GM21737 (cell line): Measurements from ENCODE around the gene SULT1C3.

Source experiments
- ATAC-seq: cut with Tn5 transposase; IDR thresholded peaks from one replicate; pipeline ENCODE4 v1.9.1; 2021; ENCODE audit warnings: mild to moderate bottlenecking, moderate library complexity; ENCODE audit not compliant: unreplicated experiment

SULT1C3 gene

DNA sequence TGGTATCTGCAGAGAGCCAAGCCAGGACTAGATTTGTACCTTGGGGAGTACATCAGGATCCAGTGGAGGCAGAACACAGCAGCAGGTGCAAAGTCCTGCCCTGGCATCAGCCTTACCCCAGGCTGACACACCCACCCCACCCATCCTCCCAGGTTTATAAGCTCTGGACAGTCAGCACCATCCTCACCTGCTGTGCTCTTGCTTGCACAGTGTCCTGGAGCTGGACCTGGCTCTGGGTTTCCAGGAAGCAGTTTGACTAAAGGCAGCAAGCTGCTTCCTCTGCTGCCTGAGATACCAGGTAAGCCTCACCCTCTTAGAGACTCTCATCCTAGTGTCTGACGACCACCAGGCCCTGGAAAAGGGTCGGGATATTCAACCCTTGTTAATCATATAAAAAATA lies at the start of gene SULT1C3:
Gene SULT1C3 (plus strand): TSS at position 183 of the 400 bp plus-strand sequence. CDS start 7,227 bp downstream, outside the sequence.
- ATAC-seq = no peak

DNA sequence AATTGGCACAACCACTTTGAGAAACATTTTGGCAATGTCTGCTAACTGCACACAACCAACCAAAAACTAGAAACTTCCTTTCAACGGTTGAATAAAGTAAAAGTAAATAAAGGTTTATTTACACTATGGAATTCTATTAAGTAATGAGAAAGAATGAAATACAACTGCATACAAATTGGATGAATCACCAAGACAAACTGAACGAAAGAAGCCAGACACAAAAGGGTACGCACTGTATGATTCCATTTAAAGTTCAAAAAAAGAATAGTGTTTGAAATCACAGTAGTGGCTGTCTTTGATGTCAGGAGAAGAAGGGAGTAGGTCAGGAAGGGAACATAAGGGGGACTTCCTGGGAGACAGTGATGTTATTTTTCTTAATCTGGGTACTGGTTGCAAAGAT lies 46.5 kb upstream of the SULT1C3 start:
- no peak for ATAC-seq

DNA sequence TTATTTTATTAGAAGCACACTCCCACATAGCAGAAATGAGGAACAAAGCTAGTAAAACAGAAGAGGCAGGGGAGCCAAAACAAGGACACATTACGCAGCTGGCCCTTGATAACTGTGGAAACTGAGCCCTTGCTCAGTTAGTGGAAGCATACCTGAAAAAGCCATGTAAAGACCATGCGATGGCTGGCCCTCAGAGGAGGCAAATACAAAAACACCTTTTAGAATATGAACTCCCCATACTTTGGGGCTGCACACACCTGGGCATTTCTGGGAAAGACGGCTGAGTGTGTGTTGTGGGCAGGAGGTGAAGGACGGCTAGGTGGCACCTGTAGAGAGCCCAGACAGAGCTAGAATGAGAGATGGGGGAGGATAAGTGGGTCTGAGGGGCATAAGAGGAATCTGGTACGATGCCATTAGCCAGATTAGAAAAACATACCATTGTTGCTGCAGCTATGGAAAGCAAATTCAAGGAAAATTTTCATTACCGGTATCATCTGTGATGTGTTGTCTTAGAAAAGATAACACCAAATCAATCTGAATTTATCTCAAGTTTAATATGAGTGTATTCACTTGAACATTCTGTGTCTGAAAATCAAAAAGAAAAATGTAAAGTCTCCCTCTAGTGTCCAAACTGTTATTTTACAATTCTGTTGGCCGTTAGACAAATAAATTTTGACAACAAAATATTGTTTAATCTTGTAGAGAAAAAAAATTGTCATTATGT lies 45.2 kb upstream of the SULT1C3 start:
- no peak for ATAC-seq

DNA sequence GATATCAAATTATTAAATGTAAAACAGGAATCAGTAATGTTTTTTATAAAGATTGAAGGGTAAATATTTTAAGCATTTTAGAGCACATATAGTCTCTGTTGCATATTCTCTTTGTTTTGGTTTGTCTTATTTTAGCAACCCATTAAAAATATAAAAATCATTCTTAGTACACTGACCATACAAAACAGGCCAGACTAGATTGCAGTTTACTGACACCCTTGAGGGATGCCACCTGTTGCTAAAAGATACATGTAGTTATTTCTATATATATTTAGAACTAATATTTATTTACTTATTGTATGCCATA lies 44.7 kb upstream of the SULT1C3 start:
- ATAC-seq = no peak

DNA sequence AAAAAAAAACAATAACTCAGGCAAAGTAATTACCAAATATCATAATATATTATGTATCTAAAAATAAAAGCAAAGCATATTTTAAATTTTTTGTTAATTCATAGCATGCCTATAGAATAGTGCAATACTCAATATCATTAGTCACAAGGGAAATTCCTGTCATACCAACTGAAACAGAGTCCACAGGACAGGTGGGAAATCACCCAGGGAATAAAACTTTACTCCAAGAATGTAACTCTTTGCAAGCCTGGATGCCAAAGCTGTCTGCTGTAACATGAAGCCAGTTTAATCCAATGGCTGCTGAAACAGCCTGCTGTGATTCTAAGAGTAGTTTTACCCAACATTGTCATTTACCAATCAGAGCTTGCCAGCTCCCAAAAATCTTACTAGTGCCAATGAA lies 40.0 kb upstream of the SULT1C3 start:
- ATAC-seq = no peak

DNA sequence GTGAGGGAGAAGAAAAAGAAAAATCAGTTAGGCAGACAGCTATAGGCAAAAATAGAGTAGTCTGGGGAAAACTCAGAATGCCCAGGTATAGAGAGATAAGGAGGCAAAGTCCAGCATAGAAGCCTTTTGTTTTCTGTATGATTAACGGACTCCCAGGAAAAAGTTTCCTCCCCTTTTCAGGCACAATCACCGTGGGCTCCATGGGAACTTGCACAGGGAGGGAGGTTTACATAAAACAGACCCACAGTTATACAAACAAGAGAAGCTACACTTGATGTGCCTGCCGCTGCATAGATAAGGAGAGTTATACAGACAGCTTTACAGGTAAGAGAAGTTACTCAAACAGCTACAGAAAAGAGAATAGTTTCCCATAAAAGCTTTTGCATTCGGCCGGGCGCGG lies 39.2 kb upstream of the SULT1C3 start:
- ATAC-seq = no peak

DNA sequence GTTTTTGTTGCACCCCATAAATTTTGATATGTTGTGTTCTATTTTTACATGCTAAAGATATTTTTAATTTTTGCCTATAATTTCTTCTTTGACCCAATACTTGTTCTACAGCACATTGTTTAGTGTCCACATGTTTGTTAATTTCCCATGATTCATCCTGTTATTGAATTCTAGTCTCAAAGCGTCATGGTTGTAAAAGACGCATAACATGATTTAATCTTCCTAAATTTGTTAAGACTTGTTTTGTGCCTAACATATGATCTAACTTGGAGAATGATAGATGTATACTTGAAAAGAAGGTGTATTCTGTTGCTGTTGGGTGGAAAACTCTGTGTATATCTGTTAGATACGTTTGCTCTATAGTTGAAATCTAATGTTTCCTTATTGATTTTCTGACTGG lies 27.1 kb upstream of the SULT1C3 start:
- ATAC-seq = no peak

DNA sequence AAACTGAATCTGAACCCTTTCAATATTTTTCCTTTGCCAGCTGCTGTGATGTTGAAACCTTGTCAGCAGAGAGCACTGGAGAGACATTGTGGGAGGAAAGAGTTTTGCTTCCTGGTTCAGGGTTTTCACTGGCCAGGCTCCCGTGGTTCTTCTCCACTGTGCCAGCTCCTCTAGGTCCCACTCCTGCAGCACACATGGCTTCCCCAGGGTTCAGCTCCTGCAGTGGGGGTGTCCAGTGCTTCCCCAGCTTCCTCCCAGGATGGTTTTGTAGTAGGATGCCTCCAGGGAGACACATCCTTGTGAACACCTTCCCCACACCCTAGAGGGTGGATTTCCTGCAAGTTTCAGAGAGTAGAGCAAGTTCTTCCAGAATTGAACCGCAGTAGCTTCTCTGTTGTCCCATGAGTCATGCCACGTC lies 24.0 kb upstream of the SULT1C3 start:
- ATAC-seq = no peak

DNA sequence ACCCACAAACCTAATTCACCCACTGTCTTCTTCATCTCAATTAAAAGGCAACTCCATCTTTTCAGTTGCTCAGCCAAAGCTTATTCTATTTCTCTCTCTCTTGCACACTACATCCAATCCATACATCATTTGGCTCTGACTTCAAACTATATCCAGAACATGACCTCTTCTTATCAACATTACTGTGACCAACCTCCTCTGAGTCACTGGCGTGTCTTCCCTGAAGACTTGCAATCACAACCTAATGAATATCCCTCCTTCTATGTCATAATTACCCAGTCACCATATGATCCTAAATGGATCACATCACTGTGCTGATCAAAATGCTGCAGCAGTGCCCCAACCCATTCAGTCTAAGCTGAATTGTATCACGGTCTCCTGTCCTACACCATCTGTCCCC lies 22.6 kb upstream of the SULT1C3 start:
- ATAC-seq = no peak

DNA sequence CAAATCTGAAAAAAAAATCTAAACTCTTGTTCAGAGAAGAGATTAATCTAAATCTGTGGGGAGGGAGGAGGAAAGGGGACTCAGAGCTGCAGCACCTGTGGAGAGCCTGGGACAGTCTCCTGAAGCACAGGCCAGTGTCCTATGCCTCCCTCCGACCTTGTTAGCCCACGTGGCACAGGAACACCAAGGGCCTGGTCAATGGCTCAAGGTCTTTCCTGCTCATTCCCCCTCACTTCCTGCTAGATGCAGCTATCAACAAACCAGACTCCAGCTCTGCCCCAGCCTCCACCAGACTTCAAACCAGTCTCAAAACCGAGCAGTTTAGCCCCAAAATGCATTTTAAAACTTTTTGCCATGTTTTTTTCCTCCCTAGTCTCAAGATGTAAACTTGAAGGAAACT lies 20.1 kb upstream of the SULT1C3 start:
- ATAC-seq = no peak

DNA sequence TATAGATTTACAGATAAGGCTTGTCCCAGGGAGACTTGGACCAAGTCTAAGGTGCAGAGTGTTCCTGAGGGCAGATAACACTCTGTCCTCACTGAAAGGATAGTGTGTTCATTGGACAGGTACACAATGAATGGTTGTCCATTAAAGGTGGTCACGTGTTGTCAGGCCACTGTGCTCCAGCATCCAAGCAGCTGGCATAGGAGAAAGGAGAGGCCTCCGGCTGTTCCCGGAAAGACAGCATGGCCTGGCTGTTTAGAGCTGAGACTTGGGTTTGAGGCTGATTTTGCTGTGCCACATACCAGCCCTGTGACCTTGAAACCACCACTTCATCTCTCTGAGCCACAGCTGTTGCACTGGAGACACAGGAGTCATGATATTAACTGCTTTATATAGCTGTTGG lies 19.6 kb upstream of the SULT1C3 start:
- no peak for ATAC-seq

DNA sequence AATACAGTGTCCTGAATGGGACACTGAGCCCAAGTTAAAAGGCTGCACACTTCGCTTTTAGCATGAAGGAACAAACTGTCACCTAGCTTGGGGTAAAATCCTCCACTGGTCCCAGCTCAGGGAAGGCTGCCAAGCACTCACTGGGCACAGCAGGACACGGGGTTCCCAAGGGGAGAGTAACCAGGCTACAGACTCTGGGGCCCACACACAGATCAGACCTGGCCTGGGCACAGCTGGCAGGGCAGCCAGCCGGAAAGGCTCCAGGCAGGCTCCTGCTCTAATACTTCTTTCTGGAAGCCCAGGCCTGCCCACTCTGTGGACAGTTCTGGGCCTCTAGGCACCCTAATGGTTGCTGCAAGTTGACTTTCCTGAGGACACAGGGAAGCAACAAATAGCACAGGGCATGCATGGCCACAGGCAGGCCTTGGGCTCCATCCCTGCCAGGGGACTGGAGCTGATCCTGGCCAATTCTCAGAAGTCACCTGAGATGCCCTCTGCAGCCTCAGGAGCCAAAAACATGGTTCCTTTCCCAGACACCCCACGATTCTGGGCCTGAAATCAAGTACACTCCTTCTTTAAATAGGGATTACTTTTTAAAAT lies 18.7 kb upstream of the SULT1C3 start:
- ATAC-seq = no peak

DNA sequence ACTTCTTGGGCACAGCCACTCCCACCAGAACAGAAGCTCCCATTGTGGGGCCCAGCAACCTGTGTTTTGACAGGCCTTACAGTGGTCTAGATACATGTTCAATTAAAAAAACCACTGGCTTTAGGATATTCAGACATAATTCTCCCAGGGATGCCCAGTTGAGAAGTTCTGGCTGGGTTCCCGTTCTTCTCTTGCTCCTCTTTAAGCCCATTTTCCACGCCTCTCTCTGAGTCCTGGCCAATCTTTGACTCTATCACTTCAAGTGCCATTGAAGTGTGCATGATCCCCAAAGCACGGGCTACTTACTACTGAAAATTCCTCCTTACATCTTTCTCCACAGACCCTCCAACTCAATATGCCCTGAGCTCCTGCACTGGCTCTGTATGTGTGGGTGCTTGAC lies 17.5 kb upstream of the SULT1C3 start:
- ATAC-seq = no peak

DNA sequence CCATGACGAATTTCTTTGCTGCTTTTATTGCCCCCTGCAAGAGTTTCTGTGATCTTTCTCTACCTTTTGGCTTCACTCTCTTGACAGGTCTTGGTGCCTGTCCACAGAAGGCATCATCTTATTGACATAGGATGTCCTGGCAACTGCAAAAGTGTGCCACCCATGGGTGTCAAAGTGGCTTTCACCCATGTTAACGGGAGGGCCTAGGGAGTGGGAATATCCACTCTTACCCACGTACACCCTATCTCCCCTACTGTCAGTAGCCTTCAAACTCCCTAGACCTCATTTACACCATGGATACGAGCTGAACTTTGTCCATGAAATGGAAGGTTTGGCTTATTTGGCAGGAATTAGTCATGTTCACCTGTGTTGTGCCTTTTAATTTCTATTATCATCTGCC lies 16.2 kb upstream of the SULT1C3 start:
- no peak for ATAC-seq

DNA sequence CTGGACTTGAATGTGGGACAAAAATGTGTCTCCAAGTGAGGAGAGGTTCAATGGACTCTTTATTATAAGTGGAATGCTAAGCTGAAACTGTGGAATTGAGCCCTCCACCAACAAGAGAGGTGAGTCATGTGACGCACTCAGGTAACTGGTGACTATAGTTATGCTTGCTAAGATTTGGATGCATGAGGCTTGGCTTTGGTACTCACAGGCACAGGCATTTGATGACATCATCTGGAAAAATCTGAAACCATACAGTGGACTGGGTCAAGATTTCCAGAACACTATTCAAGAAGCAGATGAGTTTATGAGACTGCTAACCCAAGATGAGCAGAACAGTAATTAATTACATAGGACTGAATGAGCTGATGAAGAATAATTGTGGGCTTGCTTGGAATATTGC lies 15.7 kb upstream of the SULT1C3 start:
- no peak for ATAC-seq

DNA sequence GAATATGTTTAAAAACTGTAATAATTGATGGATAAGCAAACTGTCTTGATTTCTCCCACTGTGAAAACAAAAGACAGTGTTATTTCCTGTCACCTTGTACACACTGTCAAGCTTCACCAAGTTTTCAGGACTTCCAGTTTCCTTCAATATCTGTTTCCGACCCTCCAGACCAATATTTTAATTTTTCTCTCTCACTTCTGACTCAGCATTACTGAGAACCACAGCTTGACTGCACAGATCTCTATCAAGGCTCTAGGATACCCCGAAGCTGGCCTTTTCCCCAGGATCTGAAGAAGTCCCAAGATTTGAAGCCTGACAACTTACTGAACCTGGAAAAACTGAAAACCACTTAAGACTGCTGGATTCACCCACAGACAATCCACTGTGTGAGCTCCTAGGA lies 13.2 kb upstream of the SULT1C3 start:
- no peak for ATAC-seq

DNA sequence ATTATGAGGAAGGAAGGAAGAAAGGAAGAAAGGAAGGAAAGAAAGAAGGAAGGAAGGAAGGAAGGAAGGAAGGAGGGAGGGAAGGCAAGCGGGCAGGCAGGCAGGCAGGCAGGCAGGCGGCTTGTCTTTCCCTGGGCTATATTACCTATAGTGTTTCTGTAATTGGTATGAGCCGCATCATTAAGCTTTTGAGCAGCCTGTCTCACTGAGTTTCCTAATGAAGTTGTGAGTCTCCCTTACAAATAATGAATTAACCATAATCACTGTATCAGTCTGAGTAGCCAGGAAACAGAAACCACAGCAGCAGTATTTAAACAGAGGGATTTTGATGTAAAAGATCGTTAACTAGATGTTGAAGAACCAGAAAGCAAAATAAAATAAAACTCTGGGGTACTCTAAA lies 11.8 kb upstream of the SULT1C3 start:
- ATAC-seq = no peak

DNA sequence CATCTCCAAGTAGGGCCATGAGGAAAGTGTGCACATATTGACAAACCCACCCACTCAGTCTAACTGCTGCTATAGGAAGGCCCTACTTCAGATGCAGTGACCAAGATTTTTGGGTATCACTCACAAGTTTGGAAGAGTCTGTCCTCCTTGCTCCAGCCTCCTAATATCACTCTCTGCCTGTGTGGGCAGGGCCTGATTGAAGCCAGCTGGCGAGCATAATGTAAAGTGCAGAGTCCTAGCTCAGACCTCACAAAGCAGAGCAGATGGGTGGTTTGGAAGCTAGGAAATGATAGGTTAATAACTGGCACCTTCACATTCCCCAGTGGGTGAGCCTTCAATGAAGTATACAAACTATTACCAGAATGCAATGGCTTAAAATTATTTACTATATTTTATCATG lies 11.2 kb upstream of the SULT1C3 start:
- no peak for ATAC-seq

DNA sequence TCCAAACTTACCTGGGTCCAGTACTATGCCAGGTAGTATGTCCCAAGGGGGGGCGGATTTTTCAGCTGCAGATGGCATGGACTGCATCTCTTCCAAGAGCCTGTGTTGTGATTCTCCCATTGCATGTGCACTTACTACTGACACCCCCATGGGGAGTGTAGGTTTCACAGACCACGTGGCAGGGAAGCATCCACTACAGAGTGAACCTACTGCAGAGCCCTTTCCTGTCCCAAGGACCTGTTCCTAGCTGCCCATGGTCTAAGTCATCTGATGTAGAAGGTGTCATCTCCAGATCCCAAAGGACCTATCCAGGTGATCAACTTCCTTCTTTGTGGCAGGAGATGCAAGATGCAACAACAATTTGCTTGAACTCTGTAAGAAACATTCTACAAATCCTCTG lies 9.9 kb upstream of the SULT1C3 start:
- no peak for ATAC-seq

DNA sequence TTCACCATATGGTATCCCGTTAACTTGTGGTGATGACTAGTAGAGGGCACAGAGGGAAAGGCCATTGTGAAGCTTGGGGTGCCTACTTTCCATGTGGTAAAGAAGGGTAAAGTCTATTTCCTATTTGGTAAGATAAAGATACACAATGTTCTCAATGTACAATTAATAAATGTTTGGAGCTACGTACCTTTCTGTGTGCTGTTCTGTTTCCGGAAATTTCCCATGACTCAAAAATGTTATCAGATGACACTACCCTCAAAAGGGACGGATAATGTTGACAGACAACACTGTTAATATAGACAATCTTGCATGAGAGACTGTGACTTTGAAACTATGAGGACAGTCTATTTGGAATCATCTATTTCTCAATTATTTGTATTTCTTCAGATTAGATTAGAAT lies 4.2 kb upstream of the SULT1C3 start:
- no peak for ATAC-seq

DNA sequence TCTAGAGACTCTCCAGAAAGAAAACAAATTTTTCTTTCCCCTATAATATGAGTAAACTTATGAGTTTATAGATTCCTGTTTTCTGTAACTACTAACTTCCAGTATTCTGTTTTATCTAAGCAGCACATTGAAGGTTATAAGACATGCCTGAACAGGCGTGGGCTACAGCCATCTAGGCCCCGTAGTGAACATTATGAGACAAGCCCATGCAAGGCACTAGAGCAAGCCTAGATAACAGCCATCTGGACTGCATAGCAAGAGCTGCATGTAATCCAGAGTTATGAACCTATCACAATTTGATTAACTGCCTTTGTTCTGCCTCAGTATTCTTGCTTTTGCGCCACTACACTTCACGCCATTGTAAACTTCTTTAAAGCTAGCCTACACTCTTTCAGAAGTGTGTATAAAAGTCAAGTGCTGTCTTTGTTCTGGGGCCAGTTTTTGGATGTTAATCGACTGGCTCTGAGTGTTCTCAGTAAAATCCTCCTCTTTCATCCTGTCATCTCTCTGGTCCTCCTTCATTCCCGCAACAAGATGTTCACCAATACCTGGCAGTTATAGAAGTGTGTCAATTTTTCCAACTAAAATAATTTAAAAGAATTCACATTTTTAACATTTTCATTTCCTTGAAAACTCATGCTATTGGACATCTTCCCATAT lies 3.0 kb upstream of the SULT1C3 start:
- ATAC-seq = no peak

DNA sequence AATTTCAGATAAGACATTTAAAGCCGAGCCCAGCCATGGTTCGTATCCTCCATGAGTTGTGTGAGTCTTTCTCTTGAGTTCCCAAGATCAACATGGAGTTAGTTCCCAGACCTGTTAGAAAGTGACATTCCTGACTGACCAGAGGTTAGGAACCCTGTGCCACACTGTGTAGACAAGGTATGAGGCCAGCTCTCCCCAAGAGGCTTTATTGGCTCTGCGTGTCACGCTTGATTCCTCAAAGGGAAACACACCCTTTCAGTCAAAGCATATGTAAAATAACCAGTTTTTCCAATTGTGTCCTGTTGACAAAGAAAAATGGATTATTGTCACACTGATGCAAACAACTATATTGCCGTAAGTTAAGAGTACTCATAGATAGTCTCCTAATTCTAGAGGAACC lies 1.2 kb downstream of the SULT1C3 start:
- no peak for ATAC-seq

DNA sequence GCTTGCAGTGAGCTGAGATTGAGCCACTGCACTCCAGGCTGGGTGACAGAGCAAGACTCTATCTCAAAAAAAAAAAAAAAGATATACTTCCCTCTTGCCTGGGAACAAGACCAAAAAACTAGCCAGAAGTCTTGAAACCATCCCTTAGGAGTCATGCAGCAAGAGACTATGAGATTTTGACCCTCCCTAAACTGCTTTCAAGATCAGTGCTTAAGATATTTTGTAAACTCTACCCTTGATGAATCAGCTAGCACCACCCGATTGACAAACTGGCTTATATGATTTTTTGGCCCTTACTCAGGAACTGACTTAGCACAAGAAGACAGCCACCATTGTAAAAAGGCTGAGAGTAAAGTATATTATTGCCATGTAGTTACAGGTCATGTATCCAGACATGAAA lies 3.8 kb downstream of the SULT1C3 start:
- ATAC-seq = no peak
